Measurements from ENCODE around the gene GNPAT. TPM values are rescaled to one million over a fixed set of nuclear protein-coding genes. Genes with fewer than 3 reads are reported as not detected.

The GNPAT gene
- total RNA-seq, 2 experiments from 2014 or later = 38.5 to 45.8 TPM

DNA sequence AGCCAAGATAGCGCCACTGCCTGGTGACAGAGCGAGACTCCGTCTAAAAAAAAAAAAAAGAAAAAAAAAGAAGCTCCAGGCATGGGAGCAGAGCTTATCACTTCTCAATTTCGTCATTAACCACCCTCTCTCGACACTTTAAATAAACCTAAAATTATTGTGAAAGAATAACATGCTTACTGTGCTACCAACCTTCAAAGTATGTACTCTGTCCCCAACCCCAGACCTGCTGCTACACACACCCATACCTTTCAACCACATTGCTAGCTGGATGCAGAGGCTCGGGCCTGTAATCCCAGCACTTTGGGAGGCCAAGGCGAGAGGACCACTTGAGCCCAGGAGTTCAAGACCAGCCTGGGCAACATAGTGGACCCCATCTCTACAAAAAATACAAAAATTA, 38.7 kb downstream of the GNPAT start:
- H3K4me3 Mint-ChIP-seq = no peak overlapping the region
- CTCF ChIA-PET = no interaction called here
- no peak for ATAC-seq

DNA sequence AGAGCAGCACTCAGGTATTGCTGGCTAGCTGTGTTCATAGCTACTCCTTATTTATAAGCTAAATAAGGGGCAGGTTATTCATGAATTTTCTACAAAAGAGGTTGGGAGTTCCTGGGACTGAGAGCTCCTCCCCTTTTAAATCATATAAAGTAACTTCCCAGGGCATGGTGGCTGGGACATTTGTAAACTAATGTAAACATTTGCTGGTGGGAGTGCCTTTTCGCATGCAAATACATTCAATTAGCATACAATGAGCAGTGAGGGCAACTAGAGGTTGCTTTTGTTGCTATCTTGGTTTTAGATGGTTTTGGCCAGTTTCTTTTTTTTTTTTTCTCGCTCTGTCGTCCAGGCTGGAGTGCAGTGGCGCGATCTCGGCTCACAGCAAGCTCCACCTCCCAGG, 43.4 kb downstream of the GNPAT start:
- Mint-ChIP-seq H3K27me3 (no peaks in the 10 kb centered on the region), H3K4me3 (no peak overlapping the region), H3K27ac (no peak overlapping the region), H3K36me3 (no peaks in the 10 kb centered on the region), H3K4me1 (no peaks in the 10 kb centered on the region), H3K9me3 (ENCODE audit: low read depth) (no peaks in the 10 kb centered on the region)
- ATAC-seq (no peak), DNase-seq (no peak)
- CTCF ChIA-PET = interaction anchor here (0.9 kb wide), 1 partner anchor 32 kb away, joined by 3 read pairs; no protein-coding TSS in a partner anchor

More for the DNA sequence above, 38.7 kb downstream of the GNPAT start:
- Mint-ChIP-seq H3K27me3 (no peaks in the 10 kb centered on the region), H3K36me3 (peaks cover 21% of the 10 kb centered on the region), H3K9me3 (ENCODE audit: low read depth) (no peaks in the 10 kb centered on the region), H3K27ac (no peak overlapping the region), H3K4me1 (peaks cover 4% of the 10 kb centered on the region)
- DNase-seq = no peak

DNA sequence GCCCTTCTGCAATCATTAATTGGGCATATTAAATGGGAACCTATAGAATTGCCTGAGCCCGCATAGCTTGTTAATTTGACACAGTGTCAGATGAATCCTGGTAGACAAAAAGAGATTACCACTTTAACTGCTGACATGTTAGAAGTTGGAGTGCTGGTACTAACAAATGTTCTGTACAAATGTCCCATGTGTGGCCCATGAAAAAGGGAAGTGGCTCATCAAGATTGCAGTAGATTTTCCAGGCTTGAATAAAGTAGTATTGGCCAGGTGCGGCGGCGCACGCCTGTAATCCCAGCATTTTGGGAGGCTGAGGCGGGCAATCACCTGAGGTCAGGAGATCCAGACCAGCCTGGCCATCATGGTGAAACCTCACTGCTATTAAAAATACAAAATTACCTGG, 45.6 kb downstream of the GNPAT start:
- no peaks in the 10 kb centered on the region for H3K27me3 Mint-ChIP-seq
- DNase-seq = no peak
- H3K4me3 Mint-ChIP-seq = no peak overlapping the region
- no peak for ATAC-seq
- H3K9me3 Mint-ChIP-seq (ENCODE audit: low read depth) = no peaks in the 10 kb centered on the region
- CTCF ChIA-PET = no interaction called here
- H3K36me3 Mint-ChIP-seq = no peaks in the 10 kb centered on the region
- H3K27ac Mint-ChIP-seq = no peak overlapping the region
- H3K4me1 Mint-ChIP-seq = no peaks in the 10 kb centered on the region

DNA sequence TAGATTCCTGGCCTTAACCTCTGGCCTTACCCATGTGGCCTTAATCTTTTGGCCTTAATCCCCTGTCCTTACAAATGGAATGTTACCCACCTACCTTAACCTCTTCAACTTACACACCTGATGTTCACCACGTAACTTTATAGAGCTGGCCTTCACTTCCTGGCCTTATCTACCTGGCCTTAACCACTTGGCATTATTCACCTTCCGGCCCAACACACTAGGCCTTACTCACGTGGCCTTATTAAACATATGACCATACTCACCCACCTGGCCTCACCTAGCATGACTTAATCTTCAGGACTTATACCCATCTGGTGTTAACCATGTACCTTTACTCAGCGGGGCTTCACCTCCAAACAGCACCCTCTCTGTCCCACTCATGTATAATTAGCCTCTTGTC, 54.9 kb downstream of the GNPAT start:
- CTCF ChIA-PET = no interaction called here
- Mint-ChIP-seq H3K9me3 (ENCODE audit: low read depth) (no peaks in the 10 kb centered on the region), H3K4me3 (no peak overlapping the region), H3K36me3 (no peaks in the 10 kb centered on the region), H3K27ac (no peak overlapping the region), H3K4me1 (no peaks in the 10 kb centered on the region), H3K27me3 (no peaks in the 10 kb centered on the region)
- no peak for DNase-seq
- no peak for ATAC-seq

DNA sequence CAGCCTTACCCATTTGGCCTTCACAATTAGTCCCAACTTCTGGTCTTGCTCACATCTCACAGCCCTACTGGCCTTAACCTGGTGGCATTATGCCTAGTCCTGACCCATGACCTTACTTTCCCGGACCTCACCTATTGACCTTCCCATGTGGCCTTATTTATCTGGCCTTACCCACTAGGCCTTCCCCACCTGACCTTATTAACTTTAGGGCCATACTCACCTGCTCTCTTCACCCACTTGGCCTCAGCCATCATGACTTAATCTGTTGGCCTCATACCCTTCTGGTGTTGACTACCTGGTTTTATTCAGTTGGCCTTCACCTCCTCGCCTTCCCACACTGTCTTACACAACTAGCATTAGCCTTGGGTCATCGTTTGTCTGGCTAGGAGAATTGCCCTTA, 61.0 kb downstream of the GNPAT start:
- CTCF ChIA-PET = interaction anchor here (2.5 kb wide), 1 partner anchor 12 kb away, joined by 6 read pairs; no protein-coding TSS in a partner anchor
- Mint-ChIP-seq H3K9me3 (ENCODE audit: low read depth) (no peaks in the 10 kb centered on the region), H3K4me1 (no peaks in the 10 kb centered on the region), H3K36me3 (no peaks in the 10 kb centered on the region), H3K27me3 (no peaks in the 10 kb centered on the region), H3K27ac (no peak overlapping the region), H3K4me3 (no peak overlapping the region)
- ATAC-seq (no peak), DNase-seq (no peak)

DNA sequence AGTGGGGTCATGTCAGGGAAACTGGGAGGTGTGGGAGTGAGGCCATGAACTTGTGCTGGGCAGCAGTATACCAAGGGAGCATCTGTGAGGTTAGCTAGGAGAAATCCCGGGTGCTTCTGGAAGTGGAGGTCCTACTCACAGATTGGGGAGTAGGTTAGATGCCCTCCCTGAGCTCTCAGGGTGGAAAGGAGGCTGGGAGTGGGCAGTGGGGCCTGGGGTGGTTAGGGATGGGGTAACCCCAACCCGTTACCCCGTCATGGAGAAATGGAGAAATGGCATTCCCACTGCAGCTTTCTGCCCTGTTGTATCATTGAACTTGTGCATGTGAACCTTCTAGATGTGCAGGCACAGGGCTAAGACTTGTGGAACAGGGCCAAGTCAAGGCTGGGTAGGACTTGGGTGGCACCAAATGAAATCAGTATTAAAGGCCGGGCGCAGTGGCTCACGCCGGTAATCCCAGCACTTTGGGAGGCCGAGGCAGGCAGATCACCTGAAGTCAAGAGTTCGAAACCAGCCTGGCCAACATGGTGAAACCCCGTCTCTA, 69.5 kb downstream of the GNPAT start:
- Mint-ChIP-seq H3K4me3 (no peak overlapping the region), H3K27me3 (no peaks in the 10 kb centered on the region), H3K4me1 (no peaks in the 10 kb centered on the region), H3K27ac (no peak overlapping the region), H3K9me3 (ENCODE audit: low read depth) (no peaks in the 10 kb centered on the region), H3K36me3 (no peaks in the 10 kb centered on the region)
- no peak for ATAC-seq
- DNase-seq = no peak
- CTCF ChIA-PET = no interaction called here

DNA sequence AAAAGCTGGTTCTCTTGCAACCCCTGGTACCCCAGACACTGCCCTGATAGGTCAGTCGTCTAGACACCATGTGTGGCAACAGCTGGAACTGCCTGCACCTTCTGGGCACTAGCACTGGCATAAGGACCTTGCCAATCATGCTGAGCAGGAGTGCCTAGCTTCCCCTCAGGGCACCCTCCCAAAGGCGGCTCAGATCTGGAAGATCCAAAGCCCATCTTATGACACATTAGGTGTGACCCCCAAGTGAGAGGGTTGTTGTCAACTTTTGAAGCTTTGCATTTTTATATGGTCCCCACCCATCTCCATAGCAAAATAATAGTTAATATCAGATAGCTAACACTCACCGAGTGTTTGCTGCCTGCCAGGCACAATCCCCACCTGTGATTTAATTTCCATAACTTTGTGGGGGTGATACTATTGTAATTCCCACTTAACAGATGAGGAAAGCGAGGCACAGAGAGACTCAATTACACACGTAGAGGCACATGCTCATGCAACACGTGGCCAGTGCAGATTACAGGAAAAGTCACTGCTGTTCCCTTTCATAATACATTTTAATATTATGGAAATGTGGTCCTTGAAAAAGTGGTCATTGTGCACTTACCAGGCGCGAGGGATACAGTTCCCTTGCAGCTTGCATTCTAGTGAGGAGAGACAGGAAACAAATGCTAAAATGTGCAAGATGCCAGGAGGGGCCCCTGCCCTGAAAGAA, 70.9 kb downstream of the GNPAT start:
- Mint-ChIP-seq H3K36me3 (no peaks in the 10 kb centered on the region), H3K4me1 (no peaks in the 10 kb centered on the region), H3K9me3 (ENCODE audit: low read depth) (no peaks in the 10 kb centered on the region), H3K27ac (no peak overlapping the region), H3K4me3 (no peak overlapping the region), H3K27me3 (no peaks in the 10 kb centered on the region)
- DNase-seq (peak; percentile 38), ATAC-seq (no peak)
- CTCF ChIA-PET = no interaction called here

DNA sequence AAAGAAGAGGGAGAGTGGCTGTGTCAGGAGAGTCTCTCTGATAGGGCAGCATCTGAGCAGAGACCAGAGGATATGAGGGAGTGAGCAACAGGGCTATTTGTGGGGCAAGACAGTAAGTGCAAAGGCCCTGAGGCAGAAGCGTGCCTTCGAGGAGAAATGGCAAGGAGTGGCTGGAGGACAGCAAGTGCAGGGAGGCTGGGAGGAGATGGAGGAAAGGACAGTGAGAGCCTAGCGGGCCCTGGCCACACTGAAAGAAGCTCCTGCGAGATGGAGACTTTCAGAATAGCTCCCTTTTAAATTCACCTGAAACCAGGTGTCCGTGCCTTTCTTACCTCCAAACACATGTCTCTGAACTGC, 71.4 kb downstream of the GNPAT start:
- no peaks in the 10 kb centered on the region for H3K27me3 Mint-ChIP-seq
- no peak for ATAC-seq
- no peaks in the 10 kb centered on the region for H3K4me1 Mint-ChIP-seq
- no peaks in the 10 kb centered on the region for H3K9me3 Mint-ChIP-seq (ENCODE audit: low read depth)
- H3K36me3 Mint-ChIP-seq = no peaks in the 10 kb centered on the region
- H3K4me3 Mint-ChIP-seq = no peak overlapping the region
- peak; percentile 28 for DNase-seq
- CTCF ChIA-PET = no interaction called here
- H3K27ac Mint-ChIP-seq = no peak overlapping the region

DNA sequence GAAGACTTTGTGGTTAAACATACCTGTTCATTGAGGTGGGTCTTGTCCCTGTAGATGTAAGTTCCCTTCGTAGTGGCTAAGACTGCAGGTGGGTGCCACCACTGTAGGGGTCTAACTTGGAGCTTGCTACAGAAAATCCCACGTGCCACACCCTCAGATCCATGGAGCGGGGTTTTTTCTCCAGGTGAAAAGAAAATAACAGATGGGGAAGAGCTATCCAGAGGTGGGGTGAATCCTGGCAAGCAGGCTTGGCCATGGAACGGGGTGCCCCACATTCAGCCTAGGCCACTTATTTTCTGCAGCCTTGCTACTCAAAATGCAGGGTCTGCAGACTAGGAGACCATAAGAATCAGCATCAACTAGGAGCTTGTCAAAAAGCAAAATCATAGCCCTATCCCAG, 72.6 kb downstream of the GNPAT start:
- Mint-ChIP-seq H3K4me3 (no peak overlapping the region), H3K27ac (no peak overlapping the region), H3K9me3 (ENCODE audit: low read depth) (no peaks in the 10 kb centered on the region), H3K36me3 (no peaks in the 10 kb centered on the region), H3K27me3 (no peaks in the 10 kb centered on the region), H3K4me1 (no peaks in the 10 kb centered on the region)
- ATAC-seq (no peak), DNase-seq (peak; percentile 22)
- CTCF ChIA-PET = interaction anchor here (2.2 kb wide), 1 partner anchor 11 kb away, joined by 6 read pairs; no protein-coding TSS in a partner anchor

DNA sequence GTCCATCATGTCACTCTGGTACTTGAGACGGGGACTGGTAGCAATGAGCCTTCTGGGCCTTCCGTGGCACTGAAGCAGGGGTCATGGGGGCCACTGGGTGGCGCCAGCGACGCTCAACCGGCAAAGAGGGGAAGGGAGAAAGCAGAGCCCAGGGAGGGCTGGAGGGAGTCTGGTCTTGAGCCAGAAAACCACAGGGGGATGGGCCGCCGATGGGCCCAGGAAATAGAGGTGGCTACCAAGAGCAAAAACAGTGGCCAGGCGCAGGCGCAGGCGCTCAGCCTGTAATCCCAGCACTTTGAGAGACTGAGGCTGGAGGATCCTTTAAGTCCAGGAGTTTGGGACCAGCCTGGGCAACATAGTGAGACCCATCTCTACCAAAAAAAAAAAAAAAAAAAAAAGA, 74.9 kb downstream of the GNPAT start:
- no peaks in the 10 kb centered on the region for H3K9me3 Mint-ChIP-seq (ENCODE audit: low read depth)
- peak; percentile 86 for ATAC-seq
- no peak overlapping the region for H3K27ac Mint-ChIP-seq
- H3K27me3 Mint-ChIP-seq = no peaks in the 10 kb centered on the region
- CTCF ChIA-PET = interaction anchor here (0.6 to 3.4 kb wide), 14 partner anchors 15 to 292 kb away, joined by 3 to 18 read pairs (median 4); partner anchors contain the start of genes EXOC8 and SPRTN
- peak; percentile 57 for DNase-seq
- no peaks in the 10 kb centered on the region for H3K36me3 Mint-ChIP-seq
- H3K4me1 Mint-ChIP-seq = no peaks in the 10 kb centered on the region
- no peak overlapping the region for H3K4me3 Mint-ChIP-seq

DNA sequence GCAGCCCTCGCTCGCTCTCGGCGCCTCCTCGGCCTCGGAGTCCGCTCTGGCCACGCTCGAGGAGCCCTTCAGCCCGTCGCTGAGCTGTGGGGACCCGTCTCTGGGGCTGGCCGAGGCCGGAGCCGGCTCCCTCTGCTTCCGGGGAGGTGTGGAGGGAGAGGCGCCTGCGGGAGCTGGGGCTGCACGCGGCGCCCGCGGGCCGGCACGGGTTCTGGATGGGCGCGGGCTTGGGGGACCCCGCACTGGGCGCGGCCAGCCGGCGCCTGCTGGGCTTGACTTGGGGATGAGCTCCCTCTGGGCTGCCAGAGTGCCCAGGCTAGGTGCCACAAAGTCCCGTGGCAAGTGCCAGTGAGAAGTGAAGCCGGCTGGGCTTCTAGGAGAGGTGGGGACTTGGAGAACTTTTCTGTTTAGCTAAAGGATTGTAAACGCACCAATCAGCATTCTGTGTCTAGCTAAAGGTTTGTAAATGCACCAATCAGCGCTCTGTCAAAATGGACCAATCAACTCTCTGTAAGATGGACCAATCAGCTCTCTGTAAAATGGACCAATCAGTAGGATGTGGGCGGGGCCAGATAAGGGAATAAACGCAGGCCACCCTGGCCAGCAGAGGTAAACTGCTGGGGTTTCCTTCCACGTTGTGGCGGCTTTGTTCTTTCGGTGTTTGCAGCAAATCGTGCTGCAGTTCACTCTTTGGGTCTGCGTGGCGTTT, 76.4 kb downstream of the GNPAT start:
- CTCF ChIA-PET = interaction anchor here (1.0 to 3.4 kb wide), 7 partner anchors 19 to 288 kb away, joined by 3 to 18 read pairs (median 4); partner anchors contain the start of genes EXOC8 and SPRTN
- no peaks in the 10 kb centered on the region for H3K36me3 Mint-ChIP-seq
- no peaks in the 10 kb centered on the region for H3K27me3 Mint-ChIP-seq
- H3K27ac Mint-ChIP-seq = no peak overlapping the region
- peak; percentile 31 for DNase-seq
- no peaks in the 10 kb centered on the region for H3K9me3 Mint-ChIP-seq (ENCODE audit: low read depth)
- no peak for ATAC-seq
- no peak overlapping the region for H3K4me3 Mint-ChIP-seq
- no peaks in the 10 kb centered on the region for H3K4me1 Mint-ChIP-seq

DNA sequence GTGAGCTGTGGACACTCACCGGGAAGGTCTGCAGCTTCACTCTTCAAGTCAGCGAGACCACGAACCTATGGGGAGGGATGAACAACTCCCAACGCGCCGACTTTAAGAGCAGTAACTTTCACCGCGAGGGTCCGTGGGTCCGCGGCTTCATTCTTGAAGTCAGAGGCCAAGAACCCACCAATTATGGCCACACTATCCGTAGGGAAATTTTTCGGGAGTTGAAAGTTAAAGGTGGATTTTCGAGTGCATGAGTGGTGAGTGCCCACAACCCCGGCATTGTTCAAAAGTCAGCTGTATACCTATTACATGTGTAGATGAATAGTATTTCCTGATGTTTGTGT, 77.0 kb downstream of the GNPAT start:
- CTCF ChIA-PET = interaction anchor here (1.0 to 3.4 kb wide), 4 partner anchors 19 to 284 kb away, joined by 3 to 18 read pairs (median 4); partner anchors contain the start of genes EXOC8 and SPRTN
- Mint-ChIP-seq H3K4me3 (no peak overlapping the region), H3K4me1 (no peaks in the 10 kb centered on the region), H3K27ac (no peak overlapping the region), H3K9me3 (ENCODE audit: low read depth) (no peaks in the 10 kb centered on the region), H3K36me3 (no peaks in the 10 kb centered on the region), H3K27me3 (no peaks in the 10 kb centered on the region)
- no peak for DNase-seq
- ATAC-seq = no peak

DNA sequence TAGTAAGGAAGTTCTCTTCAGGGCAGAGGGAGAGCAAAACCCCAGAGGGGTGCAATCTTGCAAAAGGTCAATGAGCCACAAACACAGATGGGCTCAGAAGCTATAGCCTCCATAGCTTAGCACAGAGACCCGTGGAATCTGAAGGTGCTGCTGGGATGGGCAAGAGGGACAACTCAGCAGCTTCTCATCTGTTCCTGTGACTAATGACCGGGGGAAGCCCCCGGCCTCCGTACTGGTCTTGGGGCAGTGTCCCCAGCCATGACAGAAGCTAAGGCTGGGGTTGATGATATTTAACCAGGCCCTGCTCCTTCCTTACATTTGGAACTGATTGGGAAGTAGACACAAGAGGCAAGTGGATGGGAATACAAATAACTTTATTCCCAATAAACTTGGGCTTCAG, 77.6 kb downstream of the GNPAT start:
- peak; percentile 29 for DNase-seq

DNA sequence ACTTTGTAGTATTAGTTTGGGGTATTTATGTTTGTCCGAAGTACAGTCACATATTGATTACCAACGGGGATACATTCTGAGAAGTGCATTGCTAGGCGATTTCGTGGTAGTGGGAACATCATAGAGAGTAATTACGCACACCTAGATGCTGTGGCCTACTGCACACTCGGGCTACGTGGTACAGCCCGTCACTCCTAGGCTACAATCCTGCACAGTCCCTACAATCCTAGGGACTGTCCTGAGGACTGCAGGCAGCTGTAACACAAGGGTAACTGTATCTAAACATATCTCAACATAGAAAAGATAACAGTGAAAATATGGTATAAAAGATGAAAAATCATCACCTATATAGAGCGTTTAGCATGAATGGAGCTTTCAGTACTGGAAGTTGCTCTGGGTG, 78.1 kb downstream of the GNPAT start:
- Mint-ChIP-seq H3K36me3 (no peaks in the 10 kb centered on the region), H3K27ac (no peak overlapping the region), H3K4me1 (no peaks in the 10 kb centered on the region), H3K9me3 (ENCODE audit: low read depth) (no peaks in the 10 kb centered on the region), H3K27me3 (no peaks in the 10 kb centered on the region), H3K4me3 (no peak overlapping the region)
- DNase-seq (peak; percentile 14), ATAC-seq (no peak)
- CTCF ChIA-PET = interaction anchor here (1.2 to 1.3 kb wide), 2 partner anchors 15 to 271 kb away, joined by 3 read pairs; no protein-coding TSS in a partner anchor

More for the DNA sequence above, 77.6 kb downstream of the GNPAT start:
- Mint-ChIP-seq H3K27ac (no peak overlapping the region), H3K36me3 (no peaks in the 10 kb centered on the region), H3K9me3 (ENCODE audit: low read depth) (no peaks in the 10 kb centered on the region), H3K4me1 (no peaks in the 10 kb centered on the region), H3K27me3 (no peaks in the 10 kb centered on the region), H3K4me3 (no peak overlapping the region)
- no peak for ATAC-seq
- CTCF ChIA-PET = interaction anchor here (1.0 to 1.2 kb wide), 2 partner anchors 37 to 271 kb away, joined by 3 to 5 read pairs; no protein-coding TSS in a partner anchor
